AG04449 (cell line): ENCODE measurements around the gene CEP55.

ENCODE experiments used
- CTCF ChIA-PET: fragments of 350-600 bp; formaldehyde crosslinking; extraction: SDS; loops from one replicate; lab custom pipeline; 2021; ENCODE audit warnings: antibody characterized with exemption; lab: Yijun Ruan, JAX
- POLR2A ChIA-PET: fragments of 400-600, 350-600 bp; formaldehyde crosslinking; extraction: SDS; loops from one replicate; lab custom pipeline; 2020; ENCODE audit warnings: antibody characterized with exemption, inconsistent platforms; lab: Yijun Ruan, JAX
- DNase-seq: peaks from one replicate; pipeline ENCODE4 v3.0.0-alpha.2; 2010; ENCODE audit warnings: low read depth, low spot score
- H3K4me3 ChIP-seq: 2 replicates; pipeline ENCODE4 v1.5.1; 2011; ENCODE audit warnings: low read depth, mild to moderate bottlenecking, control low read depth, low read length
- TF ChIP-seq, protein P1 (sequence below): IDR thresholded peaks from one replicate; pipeline ENCODE4 v1.5.1; 2011; ENCODE audit warnings: mild to moderate bottlenecking, moderate library complexity, low read length, control low read depth, inconsistent platforms; ENCODE audit not compliant: insufficient read depth; ENCODE audit errors: missing control alignments

The CEP55 gene

DNA sequence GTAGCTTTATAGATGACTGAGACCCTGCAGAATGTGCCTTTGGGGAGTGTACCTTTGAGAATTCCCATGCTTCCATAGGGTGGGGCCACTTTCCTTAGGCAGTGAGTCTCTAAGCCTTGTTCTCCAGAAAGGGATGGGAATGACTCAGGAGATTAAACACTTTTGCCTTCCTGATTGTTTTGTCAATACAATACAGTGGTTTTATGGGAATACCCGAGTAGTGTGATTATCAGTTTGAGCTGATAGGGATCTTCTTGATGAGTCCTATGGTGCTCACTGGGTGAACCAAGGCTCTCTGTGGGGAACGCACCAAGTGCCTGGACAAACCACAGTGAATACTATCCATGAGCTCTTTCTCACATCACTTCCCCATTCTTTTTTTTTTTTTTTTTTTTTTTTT is 20.5 kb upstream of the CEP55 start:
- no peak overlapping the region for H3K4me3 ChIP-seq
- ChIA-PET CTCF (interaction anchor here (0.7 to 23.6 kb wide), 6 partner anchors 16 to 123 kb away, joined by 3 to 434 read pairs (median 3); no protein-coding TSS in a partner anchor), POLR2A (interaction anchor here (0.7 to 2.7 kb wide), 12 partner anchors 10 to 99 kb away, joined by 3 to 21 read pairs (median 6); no protein-coding TSS in a partner anchor)
- TF ChIP-seq, protein P1, sequence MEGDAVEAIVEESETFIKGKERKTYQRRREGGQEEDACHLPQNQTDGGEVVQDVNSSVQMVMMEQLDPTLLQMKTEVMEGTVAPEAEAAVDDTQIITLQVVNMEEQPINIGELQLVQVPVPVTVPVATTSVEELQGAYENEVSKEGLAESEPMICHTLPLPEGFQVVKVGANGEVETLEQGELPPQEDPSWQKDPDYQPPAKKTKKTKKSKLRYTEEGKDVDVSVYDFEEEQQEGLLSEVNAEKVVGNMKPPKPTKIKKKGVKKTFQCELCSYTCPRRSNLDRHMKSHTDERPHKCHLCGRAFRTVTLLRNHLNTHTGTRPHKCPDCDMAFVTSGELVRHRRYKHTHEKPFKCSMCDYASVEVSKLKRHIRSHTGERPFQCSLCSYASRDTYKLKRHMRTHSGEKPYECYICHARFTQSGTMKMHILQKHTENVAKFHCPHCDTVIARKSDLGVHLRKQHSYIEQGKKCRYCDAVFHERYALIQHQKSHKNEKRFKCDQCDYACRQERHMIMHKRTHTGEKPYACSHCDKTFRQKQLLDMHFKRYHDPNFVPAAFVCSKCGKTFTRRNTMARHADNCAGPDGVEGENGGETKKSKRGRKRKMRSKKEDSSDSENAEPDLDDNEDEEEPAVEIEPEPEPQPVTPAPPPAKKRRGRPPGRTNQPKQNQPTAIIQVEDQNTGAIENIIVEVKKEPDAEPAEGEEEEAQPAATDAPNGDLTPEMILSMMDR, result no peak
- no peak for DNase-seq

DNA sequence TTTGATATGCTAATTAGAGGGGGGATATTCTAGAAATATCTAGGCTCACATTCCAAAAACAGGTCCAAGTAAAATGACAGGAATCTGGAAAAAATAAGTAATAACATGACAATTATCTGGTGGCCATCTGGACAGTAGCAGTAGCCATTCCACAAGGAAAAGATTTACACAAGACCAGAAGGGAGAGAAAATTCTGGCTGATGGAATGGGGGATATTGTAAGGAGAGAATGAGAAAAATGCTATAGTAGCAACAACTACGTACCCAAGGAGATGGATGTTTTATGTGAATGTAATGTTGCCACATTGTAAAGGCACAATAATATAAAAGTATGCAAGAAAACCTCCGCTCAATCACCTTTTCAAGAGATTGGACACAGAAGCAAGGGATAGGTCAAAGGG is 19.7 kb upstream of the CEP55 start:
- H3K4me3 ChIP-seq, result no peak overlapping the region
- POLR2A ChIA-PET, result interaction anchor here (0.6 to 2.0 kb wide), 5 partner anchors 12 to 40 kb away, joined by 3 to 11 read pairs (median 3); no protein-coding TSS in a partner anchor
- no peak for DNase-seq
- CTCF ChIA-PET, result interaction anchor here (1.0 to 23.6 kb wide), 2 partner anchors 96 to 124 kb away, joined by 4 to 434 read pairs; no protein-coding TSS in a partner anchor
- TF ChIP-seq, protein P1, result no peak

DNA sequence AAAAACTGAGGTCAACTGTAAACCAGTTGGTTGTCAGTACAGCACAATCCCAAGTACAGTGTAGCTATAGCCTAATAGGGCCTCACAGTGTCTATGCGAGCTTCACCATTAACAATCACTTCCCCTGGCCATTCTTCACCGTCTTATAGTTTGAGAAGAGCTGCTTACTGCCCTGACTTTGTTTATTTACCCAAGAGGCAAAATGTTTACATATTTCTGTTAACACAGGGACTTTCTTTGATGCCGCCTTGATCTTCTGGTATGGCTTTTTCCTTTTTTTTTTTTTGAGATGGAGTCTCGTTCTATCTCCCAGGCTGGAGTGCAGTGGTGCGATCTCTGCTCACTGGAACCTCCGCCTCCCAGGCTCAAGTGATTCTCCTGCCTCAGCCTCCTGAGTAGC is 17.5 kb upstream of the CEP55 start:
- no peak for DNase-seq
- TF ChIP-seq, protein P1, result no peak
- ChIA-PET POLR2A (interaction anchor here (0.9 to 6.4 kb wide), 5 partner anchors 9 to 102 kb away, joined by 3 to 46 read pairs (median 5); no protein-coding TSS in a partner anchor), CTCF (interaction anchor here (0.6 to 23.6 kb wide), 5 partner anchors 10 to 399 kb away, joined by 3 to 434 read pairs (median 4); no protein-coding TSS in a partner anchor)
- peak overlapping the region; percentile 62 for H3K4me3 ChIP-seq

DNA sequence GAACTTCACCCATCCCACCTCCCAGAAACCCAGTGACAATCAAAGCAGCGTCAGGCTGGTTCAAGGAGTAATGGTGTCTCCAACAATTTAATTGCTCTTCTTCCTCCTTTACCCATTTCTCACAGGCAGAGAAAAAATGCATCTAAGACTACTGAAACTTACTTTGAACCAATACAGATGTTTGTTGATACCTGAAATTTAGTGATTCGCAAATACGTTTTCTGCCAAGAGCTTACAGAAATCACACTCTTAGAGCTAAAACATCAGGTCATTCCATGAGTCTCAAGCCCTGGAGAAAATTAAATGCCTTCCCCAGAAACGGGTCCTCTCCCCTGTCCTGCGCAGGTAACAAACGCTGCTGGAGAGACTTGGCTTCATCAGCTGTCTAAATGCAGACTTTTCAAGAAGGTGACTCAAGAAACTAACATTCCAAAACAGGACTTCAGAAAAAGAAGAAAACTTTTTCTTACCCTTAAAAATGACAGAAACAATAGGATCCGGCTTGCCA is 14.7 kb upstream of the CEP55 start:
- DNase-seq, result no peak
- POLR2A ChIA-PET, result interaction anchor here (0.6 to 6.4 kb wide), 16 partner anchors 12 to 154 kb away, joined by 3 to 46 read pairs (median 4); partner anchors contain the start of gene CEP55
- TF ChIP-seq, protein P1, result no peak
- CTCF ChIA-PET, result interaction anchor here (0.7 to 23.6 kb wide), 40 partner anchors 9 to 406 kb away, joined by 3 to 434 read pairs (median 8); no protein-coding TSS in a partner anchor
- peak overlapping the region; percentile 62 for H3K4me3 ChIP-seq

DNA sequence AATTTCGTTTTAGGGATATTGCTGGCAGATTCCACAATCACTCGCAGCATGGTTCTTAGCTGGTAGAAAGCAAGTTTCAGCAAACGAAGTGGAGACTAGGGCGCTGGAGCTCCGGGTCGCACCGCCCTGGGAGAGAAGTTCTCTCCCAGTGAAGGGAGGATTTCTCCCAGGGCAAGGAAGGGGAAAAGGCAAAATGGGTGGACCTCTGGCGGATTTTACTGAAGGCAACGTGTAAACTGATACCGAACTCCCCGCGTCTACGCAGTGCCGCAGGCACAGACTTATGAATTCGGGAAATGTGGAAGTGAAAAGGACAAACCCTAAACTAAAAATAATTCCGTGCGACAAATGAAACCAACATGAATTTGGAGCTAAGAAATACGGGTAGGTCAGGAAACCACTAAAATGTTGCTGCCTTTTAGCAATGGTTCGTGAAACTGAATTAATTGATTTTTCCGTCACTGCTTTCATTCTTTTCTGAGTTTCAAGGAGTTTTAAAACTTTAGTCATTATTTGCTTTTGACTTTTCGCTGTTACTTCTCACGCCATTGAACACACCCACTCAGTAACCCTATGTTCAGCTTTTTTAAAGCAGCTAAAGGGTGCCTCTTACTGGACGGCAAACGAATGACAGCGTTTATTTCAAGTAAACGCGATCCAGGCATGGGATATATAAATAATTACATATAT is 14.1 kb upstream of the CEP55 start, which contains the start of gene MYOF:
Gene MYOF (minus strand): TSS at position 190 of the 690 bp plus-strand sequence. CDS start 140 bp downstream, at position 50.
- TF ChIP-seq, protein P1, result peak; percentile 57
- peak; percentile 83 for DNase-seq
- POLR2A ChIA-PET, result interaction anchor here (0.6 to 6.4 kb wide), 19 partner anchors 12 to 154 kb away, joined by 3 to 46 read pairs (median 4); partner anchors contain the start of gene CEP55
- CTCF ChIA-PET, result interaction anchor here (0.7 to 23.6 kb wide), 46 partner anchors 10 to 442 kb away, joined by 3 to 434 read pairs (median 6); no protein-coding TSS in a partner anchor
- H3K4me3 ChIP-seq, result peak within 1 kb of the TSS; percentile 62

DNA sequence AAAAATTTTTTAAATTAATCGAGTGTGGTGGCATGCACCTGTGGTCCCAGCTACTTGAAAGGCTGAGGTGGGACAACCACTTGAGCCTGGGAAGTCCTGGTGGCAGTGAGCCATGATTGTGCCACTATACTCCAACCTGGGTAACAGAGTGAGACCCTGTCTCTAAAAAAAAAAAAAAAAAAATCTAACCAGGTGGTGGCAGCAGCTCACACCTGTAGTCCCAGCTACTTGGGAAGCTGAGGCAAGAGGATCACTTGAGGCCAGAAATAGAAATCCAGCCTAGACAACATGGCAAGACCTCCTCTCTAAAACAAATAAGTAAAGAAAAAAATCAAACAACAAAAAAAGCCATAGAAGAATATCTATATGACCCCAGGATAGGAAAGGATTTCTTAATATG is 10.7 kb upstream of the CEP55 start:
- H3K4me3 ChIP-seq, result no peak overlapping the region
- CTCF ChIA-PET, result interaction anchor here (0.7 to 23.6 kb wide), 4 partner anchors 11 to 132 kb away, joined by 3 to 434 read pairs (median 22); partner anchors contain the start of gene CEP55
- no peak for DNase-seq
- POLR2A ChIA-PET, result no interaction called here
- TF ChIP-seq, protein P1, result no peak
